Ectodermal cell (in vitro differentiated cells): ENCODE measurements around the gene UFL1.
"Not testable (repeated sequence)": the region's sequence is repeated elsewhere in the genome, so short reads cannot be mapped to it uniquely, and the experiment has no call there.

ENCODE experiments used
- H3K27ac ChIP-seq: 2 replicates; pipeline ENCODE4 v1.7.0; 2013; ENCODE audit warnings: mild to moderate bottlenecking, low read depth, low read length; ENCODE audit not compliant: insufficient read depth, poor library complexity, severe bottlenecking
- H3K27me3 ChIP-seq: 2 replicates; pipeline ENCODE4 v1.7.0; 2013; ENCODE audit warnings: mild to moderate bottlenecking, low read length; ENCODE audit not compliant: insufficient read depth, control insufficient read depth, poor library complexity, severe bottlenecking
- H3K36me3 ChIP-seq: one replicate; pipeline ENCODE4 v1.7.0; 2013; ENCODE audit warnings: low read length; ENCODE audit not compliant: control insufficient read depth, insufficient read depth
- H3K4me1 ChIP-seq: one replicate; pipeline ENCODE4 v1.7.0; 2013; ENCODE audit warnings: low read length; ENCODE audit not compliant: control insufficient read depth, insufficient read depth
- H3K4me3 ChIP-seq: 2 replicates; pipeline ENCODE4 v1.7.0; 2013; ENCODE audit warnings: low read depth, low read length, control low read depth; ENCODE audit not compliant: insufficient read depth
- H3K9me3 ChIP-seq: 2 replicates; pipeline ENCODE4 v1.7.0; 2013; ENCODE audit warnings: mild to moderate bottlenecking, low read length, moderate library complexity; ENCODE audit not compliant: control insufficient read depth
- WGBS, 2 experiments: methylation state at CpG; one replicate each; pipeline ENCODE4 v1.1.7; 2013; ENCODE audit warnings: missing lambda C conversion rate in 2 of 2; 5-methylcytosine and 5-hydroxymethylcytosine counted together

The UFL1 gene

GRCh38 chr6:96522465-96523009, 931 bp downstream of the UFL1 start:
- Histone ChIP-seq H3K27ac (peak overlapping the region; percentile 90), H3K36me3 (no peaks in the 10 kb centered on the region), H3K4me3 (peak overlapping the region; percentile 89), H3K4me1 (no peaks in the 10 kb centered on the region), H3K27me3 (no peaks in the 10 kb centered on the region), H3K9me3 (no peaks in the 10 kb centered on the region)
- WGBS, 2 experiments, result 34 to 48% methylated on average over 5 of the region's 5 CpGs

GRCh38 chr6:96528193-96528592, 6.6 kb downstream of the UFL1 start:
- H3K4me3 ChIP-seq, result no peak overlapping the region
- no peaks in the 10 kb centered on the region for H3K9me3 ChIP-seq
- H3K4me1 ChIP-seq, result no peaks in the 10 kb centered on the region
- H3K27me3 ChIP-seq, result no peaks in the 10 kb centered on the region
- no peak overlapping the region for H3K27ac ChIP-seq
- WGBS, 2 experiments, result 81% methylated on average over 3 of the region's 3 CpGs; no CpG with 5 or more reads in 1 of the 2 experiments
- peaks cover 17% of the 10 kb centered on the region for H3K36me3 ChIP-seq

GRCh38 chr6:96532399-96532798, 10.8 kb downstream of the UFL1 start:
- 83 to 91% methylated on average over 1 of the region's 1 CpG for WGBS, 2 experiments
- H3K36me3 ChIP-seq, result peaks cover 17% of the 10 kb centered on the region
- H3K27me3 ChIP-seq, result no peaks in the 10 kb centered on the region
- no peaks in the 10 kb centered on the region for H3K4me1 ChIP-seq
- H3K4me3 ChIP-seq, result no peak overlapping the region
- H3K9me3 ChIP-seq, result no peaks in the 10 kb centered on the region
- H3K27ac ChIP-seq, result no peak overlapping the region

GRCh38 chr6:96537726-96538125, 16.1 kb downstream of the UFL1 start:
- no peaks in the 10 kb centered on the region for H3K4me1 ChIP-seq
- H3K36me3 ChIP-seq, result peaks cover 12% of the 10 kb centered on the region
- H3K27me3 ChIP-seq, result no peaks in the 10 kb centered on the region
- no peak overlapping the region for H3K27ac ChIP-seq
- WGBS, 2 experiments, result 94 to 95% methylated on average over 5 of the region's 5 CpGs
- no peaks in the 10 kb centered on the region for H3K9me3 ChIP-seq
- no peak overlapping the region for H3K4me3 ChIP-seq

- Histone ChIP-seq H3K9me3 (no peaks in the 10 kb centered on the region), H3K27ac (no peak overlapping the region), H3K36me3 (peaks cover 18% of the 10 kb centered on the region)
Measured at GRCh38 chr6:96542702-96543101, 21.1 kb downstream of the UFL1 start.

GRCh38 chr6:96545882-96546281, 24.3 kb downstream of the UFL1 start:
- Histone ChIP-seq H3K9me3 (no peaks in the 10 kb centered on the region), H3K27ac (no peak overlapping the region), H3K36me3 (peaks cover 9% of the 10 kb centered on the region), H3K4me1 (no peaks in the 10 kb centered on the region), H3K27me3 (no peaks in the 10 kb centered on the region), H3K4me3 (no peak overlapping the region)
- 95 to 100% methylated on average over 2 of the region's 3 CpGs for WGBS, 2 experiments

More at GRCh38 chr6:96542702-96543101, 21.1 kb downstream of the UFL1 start:
- Histone ChIP-seq H3K4me1 (no peaks in the 10 kb centered on the region), H3K4me3 (no peak overlapping the region), H3K27me3 (no peaks in the 10 kb centered on the region)

- Histone ChIP-seq H3K27ac (no peak overlapping the region), H3K4me1 (no peaks in the 10 kb centered on the region), H3K4me3 (no peak overlapping the region), H3K9me3 (no peaks in the 10 kb centered on the region), H3K36me3 (peaks cover 9% of the 10 kb centered on the region), H3K27me3 (no peaks in the 10 kb centered on the region)
- 92 to 93% methylated on average over 2 to 3 of the region's 4 CpGs for WGBS, 2 experiments
Measured at GRCh38 chr6:96547654-96548053, 26.0 kb downstream of the UFL1 start.

- Histone ChIP-seq H3K9me3 (no peaks in the 10 kb centered on the region), H3K4me1 (no peaks in the 10 kb centered on the region), H3K36me3 (no peaks in the 10 kb centered on the region), H3K27ac (no peak overlapping the region), H3K4me3 (no peak overlapping the region), H3K27me3 (no peaks in the 10 kb centered on the region)
- WGBS, 2 experiments, result no CpG with 5 or more reads among the region's 4 CpGs
Measured at GRCh38 chr6:96554558-96554957, 33.0 kb downstream of the UFL1 start.

GRCh38 chr6:96559740-96560139, 38.1 kb downstream of the UFL1 start:
- H3K27me3 ChIP-seq, H3K9me3 ChIP-seq, H3K4me3 ChIP-seq, H3K36me3 ChIP-seq, H3K4me1 ChIP-seq, H3K27ac ChIP-seq: not testable (repeated sequence)
- WGBS, 2 experiments, result 92 to 100% methylated on average over 2 of the region's 2 CpGs

GRCh38 chr6:96562886-96563285, 41.3 kb downstream of the UFL1 start, which contains the start of gene FHL5:
FHL5 (plus strand) TSS chr6:96563128; CDS start chr6:96603614, 40,486 bp downstream.
- H3K27me3 ChIP-seq, result no peaks in the 10 kb centered on the region

GRCh38 chr6:96563853-96564252, 42.2 kb downstream of the UFL1 start:
- no peaks in the 10 kb centered on the region for H3K27me3 ChIP-seq
- no peaks in the 10 kb centered on the region for H3K36me3 ChIP-seq
- no peaks in the 10 kb centered on the region for H3K9me3 ChIP-seq
- H3K4me3 ChIP-seq, result no peak overlapping the region
- H3K4me1 ChIP-seq, result no peaks in the 10 kb centered on the region
- H3K27ac ChIP-seq, result no peak overlapping the region

More at GRCh38 chr6:96562886-96563285, 41.3 kb downstream of the UFL1 start, which contains the start of gene FHL5:
- Histone ChIP-seq H3K36me3 (no peaks in the 10 kb centered on the region), H3K9me3 (no peaks in the 10 kb centered on the region), H3K4me3 (no peak within 1 kb of the TSS), H3K27ac (no peak within 1 kb of the TSS), H3K4me1 (no peaks in the 10 kb centered on the region)
- WGBS, 2 experiments, result 84 to 97% methylated on average over 3 of the region's 3 CpGs
